GM23248 (cell line): ENCODE data around the gene COL23A1.

ENCODE experiments used
- EZH2 ChIP-seq: fragments of 200-600 bp; sonication (generic); IDR thresholded peaks from 2 replicates; pipeline ENCODE4 v1.6.1; 2018; ENCODE audit warnings: antibody characterized with exemption, mild to moderate bottlenecking; ENCODE audit not compliant: insufficient read depth, poor library complexity, severe bottlenecking
- EZH2phosphoT487 ChIP-seq: fragments of 200-600 bp; sonication (generic); IDR thresholded peaks from 2 replicates; pipeline ENCODE4 v1.6.1; 2018; ENCODE audit warnings: antibody characterized with exemption, moderate library complexity, mild to moderate bottlenecking, low read depth; ENCODE audit not compliant: insufficient read depth

GRCh38 chr5:178198706-178199105 lies 391.5 kb downstream of the COL23A1 start:
- TF ChIP-seq EZH2phosphoT487, result no peak
- TF ChIP-seq EZH2, result no peak
